HEK293T (cell line): ENCODE measurements around the gene PAOX.

Experiments used
- ARNT ChIP-seq: fragments of 450-650 bp; IDR thresholded peaks from 2 replicates; pipeline ENCODE4 v1.6.1; 2017; ENCODE audit warnings: mild to moderate bottlenecking
- BHLHE40 ChIP-seq: fragments of 450-650 bp; IDR thresholded peaks from 2 replicates; pipeline ENCODE4 v1.6.1; 2016; ENCODE audit warnings: mild to moderate bottlenecking, moderate library complexity, borderline replicate concordance
- ELF4 ChIP-seq: fragments of 450-650 bp; IDR thresholded peaks from 2 replicates; pipeline ENCODE4 v1.6.1; 2017; ENCODE audit warnings: antibody characterized with exemption
- FOXK2 ChIP-seq: fragments of 450-650 bp; IDR thresholded peaks from 2 replicates; pipeline ENCODE4 v1.6.1; 2016; ENCODE audit warnings: mild to moderate bottlenecking
- FOXM1 ChIP-seq: fragments of 450-650 bp; IDR thresholded peaks from 2 replicates; pipeline ENCODE4 v1.6.1; 2017; ENCODE audit warnings: mild to moderate bottlenecking, borderline replicate concordance
- LEF1 ChIP-seq: fragments of 450-650 bp; IDR thresholded peaks from 2 replicates; pipeline ENCODE4 v1.6.1; 2017; ENCODE audit warnings: mild to moderate bottlenecking, borderline replicate concordance
- NFRKB ChIP-seq: fragments of 450-650 bp; IDR thresholded peaks from 2 replicates; pipeline ENCODE4 v1.6.1; 2016; ENCODE audit warnings: mild to moderate bottlenecking, moderate library complexity
- PKNOX1 ChIP-seq: fragments of 450-650 bp; IDR thresholded peaks from 2 replicates; pipeline ENCODE4 v1.6.1; 2016
- SP1 ChIP-seq: fragments of 450-650 bp; IDR thresholded peaks from 2 replicates; pipeline ENCODE4 v1.6.1; 2017
- SUZ12 ChIP-seq: fragments of 450-650 bp; IDR thresholded peaks from 2 replicates; pipeline ENCODE4 v1.6.1; 2016; ENCODE audit warnings: mild to moderate bottlenecking

- no peak for TF ChIP-seq SUZ12
- TF ChIP-seq FOXM1 = no peak
- no peak for TF ChIP-seq BHLHE40
- TF ChIP-seq PKNOX1 = no peak
- TF ChIP-seq NFRKB = no peak
- TF ChIP-seq FOXK2 = no peak
- no peak for TF ChIP-seq ARNT
- TF ChIP-seq LEF1 = no peak
- TF ChIP-seq ELF4 = no peak
- no peak for TF ChIP-seq SP1
These were observed 22.3 kb upstream of the PAOX start for GRCh38 chr10:133356549-133357284.
